ENCODE data around the gene IFT74.

- TF ChIP-seq POLR2AphosphoS5 (IDR thresholded peaks at IDR 0.05; ENCODE audit: borderline replicate concordance, low read depth, low read length) (no peak), EZH2 (IDR thresholded peaks at IDR 0.05) (no peak), FOXP2 (optimal IDR thresholded peaks at IDR 0.05; ENCODE audit: control extremely low read depth, extremely low read length, insufficient read depth) (no peak)
Observed at GRCh38 chr9:26940779-26941178, 15.4 kb upstream of the IFT74 start.
